GM21423 (cell line): Measurements from ENCODE around the gene SMAD7.

ENCODE experiments used
- ATAC-seq: cut with Tn5 transposase; IDR thresholded peaks from one replicate; pipeline ENCODE4 v1.9.1; 2021; ENCODE audit warnings: mild to moderate bottlenecking, moderate library complexity; ENCODE audit not compliant: unreplicated experiment

Gene SMAD7

DNA sequence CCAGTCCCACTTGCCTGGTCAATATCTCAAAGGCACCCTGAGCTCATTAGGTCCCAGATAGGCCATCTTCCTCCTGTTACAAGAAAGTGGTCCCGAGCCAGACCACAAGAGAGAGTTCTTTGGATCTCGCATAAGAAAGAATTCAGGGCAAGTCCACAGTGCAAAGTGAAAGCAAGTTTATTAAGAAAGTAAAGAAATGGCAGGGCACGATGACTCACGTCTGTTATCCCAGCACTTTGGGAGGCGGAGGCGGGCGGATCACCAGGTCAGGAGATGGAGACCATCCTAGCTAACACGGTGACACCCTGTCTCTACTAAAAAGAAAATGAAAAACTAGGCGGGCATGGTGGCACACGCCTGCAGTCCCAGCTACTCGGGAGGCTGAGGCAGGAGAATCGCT lies 10.8 kb upstream of the SMAD7 start:
- no peak for ATAC-seq

DNA sequence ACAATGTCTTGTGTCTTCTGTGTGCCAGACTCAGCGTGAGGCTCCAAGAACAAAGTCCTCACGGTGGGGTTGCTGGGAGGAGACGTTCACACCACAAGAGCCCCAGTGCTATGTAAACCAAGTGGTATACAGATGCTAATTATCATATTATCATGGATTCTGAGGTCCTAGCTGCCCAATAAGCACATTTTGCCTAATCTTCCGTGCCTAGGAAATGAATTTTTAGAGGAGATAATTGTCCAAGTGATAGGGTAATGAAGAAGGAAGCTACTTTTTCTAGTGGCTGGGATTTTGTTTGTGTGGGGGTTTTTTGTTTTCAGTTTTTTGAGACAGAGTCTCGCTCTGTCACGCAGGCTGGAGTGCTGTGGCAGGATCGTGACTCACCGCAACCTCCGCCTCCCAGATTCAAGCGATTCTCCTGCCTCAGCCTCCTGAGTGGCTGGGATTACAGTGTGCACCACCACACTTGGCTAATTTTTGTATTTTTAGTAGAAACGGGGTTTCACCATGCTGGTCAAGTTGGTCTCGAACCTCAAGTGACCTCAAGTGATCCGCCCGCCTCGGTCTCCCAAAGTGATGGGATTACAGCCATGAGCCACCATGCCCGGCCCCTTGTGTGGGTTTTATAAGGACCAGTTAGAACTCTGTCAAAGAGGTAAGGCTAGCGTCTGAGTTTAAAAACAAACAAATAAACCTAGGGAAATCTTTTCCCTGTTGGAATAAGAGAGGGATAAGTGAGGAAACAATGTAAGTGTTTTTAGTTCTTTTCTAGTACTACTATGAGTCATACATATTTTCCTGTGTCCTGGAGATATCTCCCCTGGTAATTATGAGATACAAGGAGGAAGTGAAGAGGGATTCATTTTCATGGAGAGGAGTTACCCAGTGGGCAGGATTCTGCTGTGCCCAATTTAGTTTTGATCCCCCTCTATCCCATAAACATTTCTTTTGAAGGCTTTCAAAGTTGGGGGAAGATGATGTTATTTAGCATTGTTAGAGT lies 9.5 kb upstream of the SMAD7 start:
- ATAC-seq = no peak

DNA sequence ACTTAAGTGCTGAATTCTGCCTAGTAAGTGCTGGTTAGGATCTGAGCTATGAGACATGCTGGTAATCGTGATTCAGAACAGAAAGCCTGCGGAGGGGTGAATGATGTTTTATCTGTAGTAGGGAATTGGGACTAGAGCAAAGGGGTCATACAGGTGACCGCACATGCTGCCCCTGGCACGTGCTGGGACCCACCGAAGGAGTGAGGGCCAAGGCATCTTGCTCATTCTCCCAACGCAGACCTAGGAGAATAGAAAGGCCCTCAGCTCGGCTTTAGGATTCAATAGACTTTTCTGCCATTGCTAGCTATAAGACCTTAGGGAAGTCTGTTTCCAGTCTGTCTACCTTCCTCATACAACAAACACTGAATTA lies 8.8 kb upstream of the SMAD7 start:
- ATAC-seq = no peak

DNA sequence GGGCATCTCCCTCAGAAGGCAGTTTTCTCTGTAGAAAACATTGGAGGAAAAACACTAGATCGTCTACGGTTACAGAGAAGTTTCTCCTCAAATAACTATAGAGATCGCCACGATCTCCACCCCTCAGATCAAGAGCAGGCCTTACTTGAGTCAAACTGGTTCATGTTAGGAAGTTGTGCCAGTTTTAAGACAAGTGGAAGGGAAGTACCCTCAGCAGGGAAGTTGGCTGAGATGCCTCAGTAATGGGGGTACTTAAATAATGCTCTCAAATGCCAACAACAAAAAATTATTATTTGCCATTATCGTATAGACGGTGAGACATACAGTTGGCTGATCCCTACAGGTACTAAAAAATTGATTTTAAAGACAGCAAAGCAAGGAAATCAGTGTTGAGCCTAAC lies 8.2 kb upstream of the SMAD7 start:
- no peak for ATAC-seq

DNA sequence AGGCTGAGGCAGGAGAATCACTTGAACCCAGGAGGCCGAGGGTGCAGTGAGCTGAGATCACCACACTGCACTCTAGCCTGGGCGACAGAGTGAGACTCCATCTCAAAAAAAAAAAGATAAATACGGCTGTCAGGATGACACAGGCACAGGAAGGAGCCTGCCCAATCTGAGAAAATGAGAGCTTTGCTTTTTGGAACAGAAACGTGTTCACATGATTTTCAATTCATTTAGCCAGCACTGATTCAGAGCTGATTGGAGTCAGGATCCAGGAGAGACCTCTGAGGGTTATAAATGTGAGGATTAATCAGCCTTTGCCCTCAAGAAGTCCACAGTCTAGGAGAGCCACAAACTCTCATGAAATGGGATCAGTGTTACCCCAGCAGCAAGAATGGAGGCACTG lies 6.9 kb upstream of the SMAD7 start:
- ATAC-seq = no peak

DNA sequence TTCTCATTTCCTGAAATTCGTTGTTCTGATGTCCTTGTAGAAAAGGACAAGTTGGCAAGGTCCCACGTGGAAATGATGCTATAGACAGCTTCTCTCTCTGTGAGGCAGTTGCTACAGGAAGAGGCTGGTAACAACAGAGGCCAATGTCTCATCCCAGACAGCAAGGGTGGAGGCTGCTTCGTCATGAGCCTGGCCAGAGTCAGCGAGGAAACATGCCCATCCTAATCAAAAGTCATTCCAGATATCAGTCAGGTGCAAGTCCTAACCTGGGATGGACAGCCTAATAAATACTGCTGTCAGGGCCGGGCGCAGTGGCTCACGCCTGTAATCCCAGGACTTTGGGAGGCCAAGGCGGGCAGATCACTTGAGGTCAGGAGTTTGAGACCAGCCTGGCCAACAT lies 6.4 kb upstream of the SMAD7 start:
- ATAC-seq = no peak

DNA sequence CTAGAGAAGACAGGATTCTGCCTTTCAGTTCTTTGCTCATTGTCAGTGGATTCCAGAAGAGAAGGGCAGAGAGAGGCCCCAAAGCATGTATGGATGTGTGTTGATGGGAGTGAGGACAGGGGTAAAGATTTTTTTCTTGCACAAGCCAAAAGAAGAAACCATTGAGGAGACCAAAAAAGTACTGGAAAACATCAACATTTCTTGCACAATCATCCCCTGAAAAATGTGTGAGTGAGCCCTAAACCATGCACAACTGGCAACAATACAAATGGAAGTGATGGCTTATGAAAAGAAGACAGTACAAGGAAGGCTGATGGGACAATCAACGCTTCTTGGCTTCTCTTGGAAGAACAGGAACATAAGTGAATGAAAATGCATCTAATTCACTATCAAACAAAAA lies 5.6 kb upstream of the SMAD7 start:
- no peak for ATAC-seq

DNA sequence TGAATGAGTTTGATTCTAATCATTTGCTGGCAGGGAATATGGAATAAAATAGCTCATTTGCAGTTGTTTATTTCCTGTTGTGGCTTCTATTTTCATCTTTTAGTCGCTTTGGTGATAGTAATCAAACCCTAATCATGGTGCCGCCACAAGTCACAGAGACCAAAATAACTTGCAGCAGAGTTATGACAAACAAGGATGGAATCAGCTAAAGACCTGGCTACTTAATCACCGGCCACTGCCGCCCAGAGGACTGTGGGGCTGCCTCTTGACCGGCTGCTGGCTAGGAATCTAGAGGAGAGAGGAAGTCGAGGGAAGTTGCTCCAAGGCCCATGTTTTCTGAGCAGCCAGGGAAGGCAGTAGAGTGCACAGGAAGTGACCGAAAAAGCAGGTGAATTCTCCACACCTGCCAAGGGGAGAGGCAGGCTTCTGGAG lies 5.1 kb upstream of the SMAD7 start:
- ATAC-seq = no peak

DNA sequence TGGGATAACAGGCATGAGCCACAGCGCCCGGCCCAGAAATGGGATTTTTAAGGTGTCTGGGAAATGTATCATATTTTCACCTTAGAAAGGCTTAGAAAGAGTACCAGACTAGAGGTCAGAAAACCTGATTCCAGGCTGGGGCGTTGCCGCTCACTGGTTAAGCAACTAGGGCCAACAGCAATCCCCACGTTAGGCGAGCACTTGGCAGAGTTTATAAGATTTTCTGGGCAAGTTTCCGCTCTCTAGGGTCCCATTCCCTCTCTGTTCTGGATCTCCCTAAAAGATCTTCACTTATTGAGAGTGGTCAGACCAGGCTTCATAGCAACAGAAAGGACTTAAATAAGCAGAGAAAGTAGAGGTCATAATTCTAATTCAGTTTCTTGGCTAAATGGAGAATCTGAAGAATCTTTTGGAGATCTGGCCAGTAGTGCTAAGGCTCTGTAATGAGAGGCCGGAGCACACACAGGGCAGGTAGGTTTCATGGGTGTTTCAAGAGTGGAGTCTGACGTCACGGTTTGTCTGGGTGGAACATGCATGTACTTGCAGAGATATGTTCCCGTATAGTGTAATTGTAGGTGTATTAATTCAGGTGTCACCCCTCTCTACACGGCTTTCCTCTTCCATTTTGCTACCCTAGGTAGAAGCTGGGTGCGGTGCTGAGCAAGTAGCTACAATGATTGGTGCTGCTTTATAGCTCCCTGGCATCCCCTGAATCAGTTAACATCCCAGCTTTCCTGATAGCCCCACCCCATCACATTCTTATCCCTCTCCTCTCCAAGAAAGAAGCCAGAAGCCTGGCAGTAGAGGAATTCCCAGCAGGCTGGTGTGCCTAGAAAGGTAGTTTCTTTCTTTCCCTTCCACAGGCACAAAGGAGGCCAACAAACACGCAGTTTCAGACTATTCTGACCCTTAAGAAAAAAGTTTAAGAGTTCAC lies 4.4 kb upstream of the SMAD7 start:
- no peak for ATAC-seq

DNA sequence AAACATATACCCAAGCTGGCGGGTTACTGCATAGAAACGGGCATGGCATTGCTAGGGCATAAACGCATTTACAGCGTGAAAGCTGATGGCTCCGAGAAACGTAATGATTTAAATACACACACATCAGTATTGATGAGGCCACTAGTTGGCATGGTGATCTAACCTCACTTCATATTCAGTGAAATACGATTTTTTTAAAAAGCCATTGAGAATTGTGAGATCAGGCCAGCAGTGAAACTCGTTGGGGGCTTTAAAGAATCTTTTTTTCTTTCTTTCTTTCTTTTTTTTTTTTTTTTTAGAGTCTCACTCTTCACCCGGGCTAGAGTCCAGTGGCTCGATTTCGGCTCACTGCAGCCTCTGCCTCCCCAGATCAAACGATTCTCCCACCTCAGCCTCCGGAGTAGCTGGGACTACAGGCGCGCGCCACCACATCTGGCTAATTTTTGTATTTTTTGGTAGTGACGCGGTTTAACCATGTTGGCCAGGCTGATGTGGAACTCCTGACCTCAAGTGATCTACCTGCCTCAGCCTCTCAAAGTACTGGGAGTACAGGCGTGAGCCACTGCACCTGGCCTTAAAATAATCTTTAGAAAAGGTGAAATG lies 2.4 kb upstream of the SMAD7 start:
- ATAC-seq = no peak

DNA sequence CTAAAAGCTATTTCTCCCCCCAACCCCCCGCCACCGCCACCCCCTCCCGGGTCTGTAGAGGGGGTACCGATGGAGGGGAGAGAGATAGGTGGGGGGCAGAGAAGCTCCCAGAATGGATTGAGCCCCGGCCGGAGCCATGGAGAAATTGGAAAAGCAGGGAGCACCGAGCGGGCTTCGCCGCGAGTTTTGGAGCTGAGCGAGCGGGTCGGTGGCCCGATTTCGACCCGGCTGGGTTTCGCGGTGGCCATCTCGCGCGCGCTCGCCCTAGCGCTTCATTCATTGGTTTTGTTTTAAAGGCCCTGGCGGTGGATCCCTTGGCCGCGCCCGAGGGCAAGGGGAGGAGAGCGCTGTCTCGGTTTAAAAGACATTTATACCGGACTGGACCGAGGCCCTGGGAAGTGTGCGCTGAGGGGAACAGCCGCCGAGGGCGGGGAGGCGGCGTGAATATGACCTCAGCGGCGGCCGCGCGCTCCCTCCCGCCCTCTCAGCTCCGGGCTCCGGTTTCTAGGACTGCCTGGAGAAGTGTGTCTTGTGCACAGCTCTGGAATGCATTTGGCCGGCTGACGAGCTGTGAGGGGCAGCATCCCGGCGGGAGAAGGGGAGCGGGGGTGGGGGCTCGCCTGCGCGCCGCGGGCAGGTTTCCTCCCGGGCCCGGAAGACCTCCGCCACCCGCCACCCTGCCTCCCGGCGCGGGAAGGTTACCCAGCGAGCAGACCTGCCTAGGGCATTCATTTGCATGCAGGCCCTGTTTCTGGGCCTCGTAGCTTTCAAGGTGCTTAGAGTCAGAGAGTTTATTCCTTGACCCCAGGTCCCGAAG lies 1.7 kb upstream of the SMAD7 start:
- ATAC-seq = peak; percentile 24

DNA sequence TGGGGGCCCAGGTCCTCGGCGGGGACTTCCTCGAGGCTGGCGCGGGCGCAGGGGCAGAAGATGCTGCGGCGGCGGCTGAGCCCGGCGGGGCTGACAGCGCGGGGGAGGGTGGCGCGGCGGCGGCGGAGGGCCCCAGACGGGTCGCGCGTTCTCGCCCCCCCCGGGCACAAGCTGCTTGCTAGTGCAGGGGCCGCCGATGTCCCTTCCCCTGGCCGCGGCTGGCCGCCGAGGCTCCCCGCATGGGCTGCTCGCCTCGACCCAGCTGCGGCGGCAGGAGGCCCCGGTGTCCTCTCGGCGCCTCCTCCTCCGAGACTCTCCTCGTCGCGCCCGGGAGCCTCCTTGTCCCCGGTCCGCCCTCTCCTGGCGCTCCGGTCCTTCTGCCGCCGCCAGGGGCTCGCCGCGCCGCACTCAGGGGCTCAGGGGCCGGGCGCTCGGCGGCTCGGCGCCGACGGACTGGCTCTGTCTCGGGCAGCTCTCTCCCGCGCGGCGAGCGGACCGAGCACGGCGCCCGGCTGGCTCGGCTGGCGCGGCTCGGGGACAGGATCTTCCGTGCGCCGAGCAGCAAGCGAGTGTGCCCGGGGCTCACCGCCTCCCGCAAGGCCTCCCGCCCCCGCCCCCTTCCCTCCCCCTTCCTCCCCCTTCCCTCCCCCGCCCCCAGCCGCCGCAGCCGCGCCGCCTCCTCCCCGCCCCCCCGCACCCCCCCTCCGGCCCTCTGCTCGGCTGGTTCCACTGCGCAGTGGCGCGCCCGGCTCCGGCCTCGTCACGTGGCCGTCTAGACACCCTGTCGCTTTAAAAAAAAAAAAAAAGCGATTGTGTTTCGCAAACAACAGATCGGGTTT lies 902 bp upstream of the SMAD7 start:
- ATAC-seq = peak; percentile 46

DNA sequence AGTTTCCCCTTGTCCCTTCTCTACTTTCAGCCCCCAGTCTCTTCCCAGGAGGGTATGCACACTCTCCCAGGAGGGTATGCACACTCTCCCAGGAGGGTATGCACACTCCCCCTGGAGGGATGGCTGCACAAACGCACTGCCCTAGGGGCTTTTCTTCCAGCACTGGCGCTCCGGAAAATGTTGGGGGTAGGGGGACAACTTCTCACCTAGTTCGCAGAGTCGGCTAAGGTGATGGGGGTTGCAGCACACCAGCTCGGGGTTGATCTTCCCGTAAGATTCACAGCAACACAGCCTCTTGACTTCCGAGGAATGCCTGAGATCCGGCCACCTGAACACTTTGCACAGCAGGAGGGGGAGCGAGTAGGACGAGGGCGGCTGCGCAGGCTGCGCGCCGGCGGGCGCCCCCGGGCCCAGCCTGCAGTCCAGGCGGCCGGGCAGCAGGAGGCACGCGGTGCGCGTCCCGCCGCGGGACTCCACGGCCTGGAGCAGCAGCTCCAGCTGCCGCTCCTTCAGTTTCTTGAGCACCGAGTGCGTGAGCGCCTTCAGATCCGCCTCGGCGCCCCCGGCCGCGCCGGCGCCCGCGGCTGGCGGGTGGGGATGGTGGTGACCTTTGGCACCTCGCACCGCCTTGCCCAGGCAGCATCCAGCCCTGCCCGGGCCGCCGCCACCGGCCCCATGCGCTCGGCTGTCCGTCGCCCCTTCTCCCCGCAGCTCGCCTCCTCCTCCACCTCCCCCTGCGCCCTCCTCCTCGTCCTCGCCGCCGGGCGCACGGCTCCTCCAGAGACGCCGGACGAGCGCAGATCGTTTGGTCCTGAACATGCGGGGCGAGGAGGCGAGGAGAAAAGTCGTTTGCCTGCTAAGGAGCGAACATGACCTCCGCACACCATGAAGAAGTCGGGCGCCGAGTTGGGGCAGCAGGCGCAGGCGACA lies 894 bp downstream of the SMAD7 start:
- no peak for ATAC-seq

DNA sequence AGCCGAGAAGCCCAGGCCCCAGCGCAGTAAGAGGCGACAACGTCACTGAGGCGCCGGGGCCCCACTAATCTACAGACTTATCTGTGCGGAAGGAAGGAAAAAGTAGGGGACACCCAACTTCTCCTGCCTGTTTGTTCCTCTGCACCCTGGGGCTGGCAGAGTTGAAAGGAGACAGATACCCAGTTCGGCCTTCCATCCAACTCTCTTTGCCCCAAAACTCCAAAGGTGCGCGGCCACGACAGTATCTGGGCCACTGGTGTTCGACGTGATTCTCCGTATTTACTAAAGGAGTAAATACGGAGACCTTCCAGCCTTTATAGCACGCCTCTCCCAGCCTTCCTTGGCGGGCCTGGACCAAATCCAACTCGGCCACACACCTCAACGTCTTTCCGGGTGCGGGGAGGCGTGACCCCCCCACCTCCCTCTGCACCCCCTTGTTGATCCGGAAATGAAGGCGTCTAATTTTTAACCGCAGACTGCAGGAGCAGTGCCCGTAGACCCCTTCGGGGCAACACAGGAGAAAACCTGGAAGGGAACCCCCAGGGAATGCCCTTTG lies 1.6 kb downstream of the SMAD7 start:
- ATAC-seq = no peak

DNA sequence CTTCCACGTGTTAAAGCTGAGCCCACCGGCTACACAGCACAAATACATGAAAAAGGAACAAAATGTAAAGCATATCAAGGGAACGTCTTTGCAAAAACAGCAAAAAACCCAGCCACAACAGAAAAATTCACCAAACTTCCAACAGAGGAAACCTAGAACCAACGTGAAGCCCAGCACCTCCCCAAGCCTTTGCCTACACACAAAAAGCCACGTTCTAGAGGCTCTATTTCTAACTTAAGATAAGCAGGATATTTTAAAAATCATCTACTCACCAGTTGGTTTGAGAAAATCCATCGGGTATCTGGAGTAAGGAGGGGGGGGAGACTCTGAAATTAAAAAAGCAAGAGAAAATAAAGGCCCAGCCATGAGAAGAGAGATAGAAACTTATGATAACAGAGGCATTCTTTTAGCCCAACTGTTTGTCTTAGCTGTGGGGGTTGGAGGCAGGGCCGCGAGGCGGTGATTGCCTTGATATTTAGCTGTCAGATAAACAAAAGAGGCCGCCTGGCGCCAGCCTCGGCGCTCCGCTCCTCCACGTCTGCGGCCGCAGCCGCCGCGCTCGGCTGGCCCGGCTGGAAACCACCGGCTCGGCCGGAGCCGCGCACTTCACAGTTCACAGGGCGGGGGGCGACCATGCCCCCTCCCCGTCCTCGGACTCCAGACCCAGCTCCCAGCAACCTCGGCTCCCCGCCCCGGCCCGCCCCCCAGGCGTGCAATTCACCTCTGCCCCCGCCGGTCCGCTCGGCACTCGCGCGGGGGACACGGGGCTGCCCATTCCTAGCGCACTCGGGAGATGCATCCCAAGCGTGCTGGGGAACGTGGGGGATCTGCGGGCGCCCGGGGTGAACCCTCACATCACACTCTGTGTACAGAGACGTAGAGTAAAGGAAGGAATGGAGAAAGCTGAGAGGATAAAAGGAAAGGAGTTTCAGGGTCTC lies 2.4 kb downstream of the SMAD7 start:
- ATAC-seq = no peak

DNA sequence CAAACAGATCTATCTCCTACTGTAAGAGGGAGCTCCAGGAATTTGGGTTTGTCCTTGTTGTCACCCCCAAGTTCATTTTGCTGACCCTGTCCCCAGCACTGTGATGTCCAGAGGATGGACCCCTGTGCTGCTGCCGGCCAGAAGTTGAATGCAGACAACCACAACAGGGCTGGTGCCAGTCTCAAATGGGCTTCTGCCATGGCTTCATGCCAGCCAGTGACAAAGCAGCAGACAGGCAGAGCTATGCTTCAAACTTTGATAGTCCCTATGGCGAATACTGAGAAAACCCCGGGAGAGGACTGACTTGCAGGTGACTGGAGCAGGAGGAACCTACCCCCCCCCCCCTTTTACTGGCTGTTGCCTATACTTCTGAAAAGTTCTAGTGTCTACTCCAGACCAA lies 3.2 kb downstream of the SMAD7 start:
- no peak for ATAC-seq

DNA sequence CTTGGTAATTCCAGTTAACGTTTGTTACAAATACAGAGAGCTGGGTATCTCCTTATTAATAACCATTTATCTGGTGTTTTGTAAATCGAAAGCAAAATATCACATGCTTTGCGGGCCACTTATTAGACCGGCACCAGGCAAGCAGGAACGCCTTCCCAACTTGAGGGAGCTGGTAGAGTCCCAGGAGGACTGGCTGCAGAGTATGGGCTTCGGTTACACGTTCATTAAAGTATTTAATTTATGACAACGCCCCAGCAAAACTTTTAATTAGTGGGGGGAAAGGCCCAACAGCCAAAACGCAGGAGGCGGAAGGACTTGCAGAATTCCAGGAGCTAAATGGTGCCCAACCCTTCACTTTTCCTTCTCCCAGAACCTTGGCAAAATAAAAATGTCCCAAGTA lies 3.7 kb downstream of the SMAD7 start:
- no peak for ATAC-seq
